ENCODE data around the gene GLI1. TPM values are rescaled to one million over a fixed set of nuclear protein-coding genes. Genes with fewer than 3 reads are reported as not detected.

The GLI1 gene
- total RNA-seq, 1 experiment from 2014 or later = 6.4 TPM

- DNase-seq (ENCODE audit: low read depth, low spot score) (no peak), ATAC-seq (no peak)
- Histone ChIP-seq H3K9me2 (ENCODE audit: insufficient read depth) (no peaks in the 10 kb centered on the region), H3K4me3 (replicated peaks in 1 of 2; ENCODE audit: low read depth in 1 of 2, low read length in 2 of 2) (peak overlapping the region in 1 of 2 experiments; percentile 88; a peak in 3 of 4 replicates), H3K36me3 (ENCODE audit: control insufficient read depth in 1 of 2, insufficient read depth in 2 of 2, low read length in 2 of 2) (peaks cover 32 to 41% of the 10 kb centered on the region in 2 experiments; a peak in 3 of 4 replicates), H3K9ac (ENCODE audit: low read length) (no peak overlapping the region), H3K9me3 (ENCODE audit: control insufficient read depth in 1 of 2, insufficient read depth in 1 of 2, low read depth in 1 of 2, low read length in 2 of 2) (no peaks in the 10 kb centered on the region), H3K4me2 (ENCODE audit: low read length) (peak overlapping the region; percentile 94; the same call in 1 of the 2 replicates), H3K27ac (ENCODE audit: low read depth, low read length) (no peak overlapping the region; the same call in 1 of the 2 replicates), H3K4me1 (ENCODE audit: control insufficient read depth in 1 of 2, insufficient read depth in 2 of 2, low read length in 2 of 2) (peaks cover 15 to 41% of the 10 kb centered on the region in 2 experiments), H4K20me1 (ENCODE audit: insufficient read depth) (peaks cover 7% of the 10 kb centered on the region; the same call in 1 of the 2 replicates), H3K79me2 (ENCODE audit: insufficient read depth, low read length) (peaks cover 49% of the 10 kb centered on the region), H2AFZ (ENCODE audit: low read depth, low read length, poor library complexity, severe bottlenecking) (no peak overlapping the region), H3K27me3 (ENCODE audit: insufficient read depth, low read length) (no peaks in the 10 kb centered on the region)
- intact Hi-C loops (cut with micrococcal nuclease) = no loop called here
- no TSS peak for BruUV-seq (replicated peaks)
- ChIA-PET POLR2A (interaction anchor here (1.1 to 1.6 kb wide), 3 partner anchors 13 to 29 kb away, joined by 3 to 4 read pairs (median 4); partner anchors contain the start of gene DCTN2), CTCF (no interaction called here), RAD21 (ENCODE audit: low non-redundant PET in 1 of 2, low total read pairs in 2 of 2, uncharacterized antibody in 2 of 2, unreplicated experiment in 2 of 2) (no interaction called here)
- TF ChIP-seq MAX (IDR thresholded peaks at IDR 0.05) = no peak
- TF ChIP-seq EZH2phosphoT487 (IDR thresholded peaks at IDR 0.05; ENCODE audit: borderline replicate concordance) = no peak
- TF ChIP-seq REST (IDR thresholded peaks at IDR 0.05; ENCODE audit: low read depth) = no peak
- no peak for TF ChIP-seq CTCF (IDR thresholded peaks at IDR 0.05 in 2 of 3, conservative IDR thresholded peaks at IDR 0.05 in 1 of 3; ENCODE audit: borderline replicate concordance in 1 of 3, insufficient read depth in 1 of 3, low read depth in 2 of 3, low read length in 2 of 3)
- no peak for TF ChIP-seq FOSL1 (IDR thresholded peaks at IDR 0.05; ENCODE audit: low read depth)
- no peak for TF ChIP-seq POLR2A (IDR thresholded peaks at IDR 0.05; ENCODE audit: borderline replicate concordance, extremely low read depth, insufficient read depth, insufficient read length)
- no peak for TF ChIP-seq YY1 (IDR thresholded peaks at IDR 0.05; ENCODE audit: extremely low read depth, insufficient replicate concordance, low read depth, low read length)
- no peak for TF ChIP-seq CEBPB (IDR thresholded peaks at IDR 0.05; ENCODE audit: low read depth)
- no peak; the same call in none of the 2 replicates for TF ChIP-seq POLR2AphosphoS5 (IDR thresholded peaks at IDR 0.05; ENCODE audit: low read depth, low read length)
- TF ChIP-seq CBX3 (IDR thresholded peaks at IDR 0.05; ENCODE audit: low read depth) = no peak
- no peak for TF ChIP-seq SIN3A (IDR thresholded peaks at IDR 0.05; ENCODE audit: low read depth)
- TF ChIP-seq ZBTB33 (IDR thresholded peaks at IDR 0.05; ENCODE audit: extremely low read depth, insufficient replicate concordance, low read length) = no peak
- no peak for TF ChIP-seq RAD21 (IDR thresholded peaks at IDR 0.05; ENCODE audit: low read depth)
- no peak for TF ChIP-seq ATF3 (IDR thresholded peaks at IDR 0.05)
Measured at GRCh38 chr12:57518176-57518919, 58.8 kb downstream of the GLI1 start.

Measured in HCT116 (cell line).